ENCODE data around the gene BAIAP2L2.

DNA sequence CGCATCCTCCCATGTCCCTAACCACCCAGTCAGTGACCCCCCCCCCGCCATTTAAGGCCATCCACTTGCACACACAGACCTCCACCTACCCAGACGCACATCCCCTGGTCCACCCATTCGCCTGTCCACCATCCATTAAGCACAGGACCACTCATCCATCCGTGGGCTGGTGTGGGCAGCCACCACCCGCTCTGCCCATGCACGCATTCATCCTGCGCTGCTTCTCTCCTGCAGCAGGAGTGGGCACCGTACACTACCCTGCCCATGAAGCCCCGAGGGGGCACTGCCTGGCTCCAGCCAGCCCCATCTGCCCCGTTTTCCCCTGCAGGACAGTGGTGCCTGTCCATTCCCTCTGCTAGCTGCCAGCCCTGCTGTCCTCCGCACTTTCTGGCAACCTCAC is 22.6 kb downstream of the BAIAP2L2 start:
- TF ChIP-seq, protein P1, sequence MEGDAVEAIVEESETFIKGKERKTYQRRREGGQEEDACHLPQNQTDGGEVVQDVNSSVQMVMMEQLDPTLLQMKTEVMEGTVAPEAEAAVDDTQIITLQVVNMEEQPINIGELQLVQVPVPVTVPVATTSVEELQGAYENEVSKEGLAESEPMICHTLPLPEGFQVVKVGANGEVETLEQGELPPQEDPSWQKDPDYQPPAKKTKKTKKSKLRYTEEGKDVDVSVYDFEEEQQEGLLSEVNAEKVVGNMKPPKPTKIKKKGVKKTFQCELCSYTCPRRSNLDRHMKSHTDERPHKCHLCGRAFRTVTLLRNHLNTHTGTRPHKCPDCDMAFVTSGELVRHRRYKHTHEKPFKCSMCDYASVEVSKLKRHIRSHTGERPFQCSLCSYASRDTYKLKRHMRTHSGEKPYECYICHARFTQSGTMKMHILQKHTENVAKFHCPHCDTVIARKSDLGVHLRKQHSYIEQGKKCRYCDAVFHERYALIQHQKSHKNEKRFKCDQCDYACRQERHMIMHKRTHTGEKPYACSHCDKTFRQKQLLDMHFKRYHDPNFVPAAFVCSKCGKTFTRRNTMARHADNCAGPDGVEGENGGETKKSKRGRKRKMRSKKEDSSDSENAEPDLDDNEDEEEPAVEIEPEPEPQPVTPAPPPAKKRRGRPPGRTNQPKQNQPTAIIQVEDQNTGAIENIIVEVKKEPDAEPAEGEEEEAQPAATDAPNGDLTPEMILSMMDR (conservative IDR thresholded peaks at IDR 0.05 in 1 of 2, IDR thresholded peaks at IDR 0.05 in 1 of 2; ENCODE audit: extremely low read depth in 1 of 2, insufficient read depth in 1 of 2, low read depth in 1 of 2, low read length in 2 of 2) = no peak
- no peak for TF ChIP-seq EZH2 (IDR thresholded peaks at IDR 0.05; ENCODE audit: borderline replicate concordance, low read length)
